Spleen (tissue), 11 donors: ENCODE measurements around the gene LSAMP. TPM values are rescaled to one million over a fixed set of nuclear protein-coding genes. Genes with fewer than 3 reads are reported as not detected.

Experiments
- DNase-seq: peaks from one replicate; pipeline ENCODE4 v3.0.0-alpha.2; 2020
- H3K27ac ChIP-seq, 8 donors: fragments of 200-600 bp; sonication (generic) in 7 of 8; 1 replicate in 4 of 8; 2 replicates in 4 of 8; pipeline versions ENCODE4 v1.5.0 to v1.8.0; 2016 to 2021; ENCODE audit warnings: inconsistent platforms in 4 of 8, mild to moderate bottlenecking in 4 of 8, moderate library complexity in 1 of 8
- H3K27me3 ChIP-seq, 7 donors: fragments of 200-600 bp; sonication (generic) in 6 of 7; replicated peaks in 1 of 7; 1 replicate in 4 of 7; 2 replicates in 3 of 7; pipeline versions ENCODE4 v1.5.0 to v1.8.0; 2016 to 2021; ENCODE audit warnings: inconsistent platforms in 3 of 7, mild to moderate bottlenecking in 1 of 7
- H3K36me3 ChIP-seq, 6 donors: fragments of 200-600 bp; sonication (generic) in 5 of 6; 1 replicate in 4 of 6; 2 replicates in 2 of 6; pipeline versions ENCODE4 v1.5.0 to v1.8.0; 2016 to 2021; ENCODE audit warnings: inconsistent platforms in 2 of 6
- H3K4me1 ChIP-seq, 6 donors: fragments of 200-600 bp; sonication (generic) in 5 of 6; 1 replicate in 3 of 6; 2 replicates in 3 of 6; pipeline versions ENCODE4 v1.5.0 to v1.8.0; 2016 to 2021; ENCODE audit warnings: inconsistent platforms in 3 of 6
- H3K4me3 ChIP-seq, 8 donors: fragments of 200-600 bp; sonication (generic) in 7 of 8; 1 replicate in 4 of 8; 2 replicates in 4 of 8; pipeline versions ENCODE4 v1.5.0 to v1.8.0; 2016 to 2021; ENCODE audit warnings: inconsistent platforms in 4 of 8, mild to moderate bottlenecking in 4 of 8, moderate library complexity in 2 of 8
- H3K9me3 ChIP-seq, 8 donors: fragments of 200-600 bp; sonication (generic) in 7 of 8; 1 replicate in 4 of 8; 2 replicates in 4 of 8; pipeline versions ENCODE4 v1.5.0 to v1.8.0; 2016 to 2021; ENCODE audit warnings: inconsistent platforms in 4 of 8
- POLR2A ChIP-seq, 3 donors: fragments of 450-650 bp; IDR thresholded peaks; one replicate each; pipeline ENCODE4 v1.5.1; 2017; ENCODE audit warnings: antibody characterized with exemption in 3 of 3, mild to moderate bottlenecking in 1 of 3
- POLR2AphosphoS5 ChIP-seq, 3 donors: sonication (generic); formaldehyde crosslinking; IDR thresholded peaks; one replicate each; pipeline ENCODE4 v1.5.1; 2017; ENCODE audit warnings: antibody characterized with exemption in 3 of 3
- WGBS, 5 donors: extraction: QIAGEN DNeasy Blood & Tissue Kit in 3 of 5; methylation state at CpG; one replicate each; pipeline versions ENCODE4 v1.1.5 to v1.1.7; 2013 to 2018; 5-methylcytosine and 5-hydroxymethylcytosine counted together
- intact Hi-C: fragments of 100-400 bp; cut with DNase I; formaldehyde crosslinking; loops from one replicate; pipeline ENCODE4 v1.15.0; 2023; ENCODE audit warnings: low total_unique reads
- polyA plus RNA-seq, 3 donors: library from polyadenylated mRNA; stranded (reverse); fragments of 200-250 nt; gene quantifications; one replicate each; pipeline ENCODE4 v1.2.1, GENCODE V29; 2013
- total RNA-seq, 7 donors: library from RNA; depleted of rRNA in 3 of 7; stranded (reverse); fragments of >200 nt in 3 of 7; fragmentation: NEBNext Ultra II Directional in 4 of 7; extraction: Animal tissue kit (Norgen Biotek cat#: 25700) in 4 of 7; gene quantifications; one replicate each; pipeline versions ENCODE4 v1.1.0 to v1.2.1, GENCODE V29; 2016 to 2021
- TF ChIP-seq, protein P1 (sequence below), 11 experiments: fragments of 200-600 bp in 7 of 11; fragments of 450-650 bp in 4 of 11; sonication (generic) in 4 of 11; IDR thresholded peaks in 8 of 11; conservative IDR thresholded peaks in 3 of 11; 1 replicate in 7 of 11; 2 replicates in 4 of 11; pipeline versions ENCODE4 v1.4.0 to v1.8.0; 2016 to 2021; ENCODE audit warnings: antibody characterized with exemption in 11 of 11, inconsistent platforms in 4 of 11, mild to moderate bottlenecking in 1 of 11
- donor health status: healthy with polysubstance abuse.
- donor health status: DM: no; HTN: no; CAD: no; lungs with moderate emphysema.
- donor health status: DM: no; HTN: no; CAD: no.
- donor health status: Bipolar disorder and iron deficiency.
- donor health status: healthy.
- donor health status: DM: no; HTN: no; CAD: no.
- donor health status: DM: yes; HTN: yes; CAD: no.

LSAMP gene
- total and polyA plus RNA-seq, 10 donors: 0.45 to 6.8 (median 1.3) TPM

DNA sequence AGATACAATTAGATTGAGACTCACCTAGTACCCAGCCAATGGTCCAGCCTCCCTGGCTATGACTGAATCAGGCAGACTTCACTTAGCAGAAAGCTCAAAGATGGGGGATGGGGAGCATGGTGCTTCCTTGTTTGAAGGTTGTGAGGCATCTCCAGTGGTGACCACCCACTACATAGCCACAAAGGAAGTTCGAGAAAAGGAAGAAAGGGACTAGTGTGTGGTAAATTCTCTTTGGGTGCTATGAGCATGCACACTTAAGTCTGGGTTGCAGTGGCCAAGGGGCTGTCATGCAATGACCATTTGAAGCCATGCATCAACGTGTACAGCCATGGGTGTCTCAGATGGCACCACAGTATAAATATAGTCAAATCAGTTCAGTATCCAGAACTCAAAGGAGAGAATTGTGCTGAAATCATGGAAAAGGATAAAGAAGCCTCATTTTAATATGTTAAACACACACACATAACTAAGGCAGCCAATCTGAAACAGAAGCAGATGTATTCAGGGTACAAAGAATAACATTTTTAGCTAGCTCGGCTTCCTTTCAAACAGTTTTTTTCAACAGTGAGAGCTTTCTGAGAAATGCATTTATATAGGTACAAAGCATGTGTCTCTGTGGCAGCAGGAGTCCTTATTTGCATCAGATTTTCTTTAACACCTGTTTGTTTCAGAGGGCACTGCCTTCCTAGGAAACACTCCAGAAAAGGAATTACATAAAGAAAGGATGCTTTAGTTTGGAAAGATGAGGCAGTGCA, 546.5 kb downstream of the LSAMP start:
- DNase-seq: no peak
- H3K9me3 ChIP-seq: no peaks in the 10 kb centered on the region
- no peaks in the 10 kb centered on the region for H3K36me3 ChIP-seq
- no peak overlapping the region for H3K4me3 ChIP-seq
- intact Hi-C loops: no loop called here
- 61 to 68% (median 65%) methylated on average over 3 of the region's 3 CpGs for WGBS, 5 donors
- no peak overlapping the region for H3K27ac ChIP-seq
- no peaks in the 10 kb centered on the region for H3K4me1 ChIP-seq
- TF ChIP-seq, protein P1, sequence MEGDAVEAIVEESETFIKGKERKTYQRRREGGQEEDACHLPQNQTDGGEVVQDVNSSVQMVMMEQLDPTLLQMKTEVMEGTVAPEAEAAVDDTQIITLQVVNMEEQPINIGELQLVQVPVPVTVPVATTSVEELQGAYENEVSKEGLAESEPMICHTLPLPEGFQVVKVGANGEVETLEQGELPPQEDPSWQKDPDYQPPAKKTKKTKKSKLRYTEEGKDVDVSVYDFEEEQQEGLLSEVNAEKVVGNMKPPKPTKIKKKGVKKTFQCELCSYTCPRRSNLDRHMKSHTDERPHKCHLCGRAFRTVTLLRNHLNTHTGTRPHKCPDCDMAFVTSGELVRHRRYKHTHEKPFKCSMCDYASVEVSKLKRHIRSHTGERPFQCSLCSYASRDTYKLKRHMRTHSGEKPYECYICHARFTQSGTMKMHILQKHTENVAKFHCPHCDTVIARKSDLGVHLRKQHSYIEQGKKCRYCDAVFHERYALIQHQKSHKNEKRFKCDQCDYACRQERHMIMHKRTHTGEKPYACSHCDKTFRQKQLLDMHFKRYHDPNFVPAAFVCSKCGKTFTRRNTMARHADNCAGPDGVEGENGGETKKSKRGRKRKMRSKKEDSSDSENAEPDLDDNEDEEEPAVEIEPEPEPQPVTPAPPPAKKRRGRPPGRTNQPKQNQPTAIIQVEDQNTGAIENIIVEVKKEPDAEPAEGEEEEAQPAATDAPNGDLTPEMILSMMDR (IDR thresholded peaks at IDR 0.05 in 8 of 11, conservative IDR thresholded peaks at IDR 0.05 in 3 of 11): no peak
- TF ChIP-seq POLR2AphosphoS5 (IDR thresholded peaks at IDR 0.05) (no peak), POLR2A (IDR thresholded peaks at IDR 0.05) (no peak)
- H3K27me3 ChIP-seq: no peaks in the 10 kb centered on the region

DNA sequence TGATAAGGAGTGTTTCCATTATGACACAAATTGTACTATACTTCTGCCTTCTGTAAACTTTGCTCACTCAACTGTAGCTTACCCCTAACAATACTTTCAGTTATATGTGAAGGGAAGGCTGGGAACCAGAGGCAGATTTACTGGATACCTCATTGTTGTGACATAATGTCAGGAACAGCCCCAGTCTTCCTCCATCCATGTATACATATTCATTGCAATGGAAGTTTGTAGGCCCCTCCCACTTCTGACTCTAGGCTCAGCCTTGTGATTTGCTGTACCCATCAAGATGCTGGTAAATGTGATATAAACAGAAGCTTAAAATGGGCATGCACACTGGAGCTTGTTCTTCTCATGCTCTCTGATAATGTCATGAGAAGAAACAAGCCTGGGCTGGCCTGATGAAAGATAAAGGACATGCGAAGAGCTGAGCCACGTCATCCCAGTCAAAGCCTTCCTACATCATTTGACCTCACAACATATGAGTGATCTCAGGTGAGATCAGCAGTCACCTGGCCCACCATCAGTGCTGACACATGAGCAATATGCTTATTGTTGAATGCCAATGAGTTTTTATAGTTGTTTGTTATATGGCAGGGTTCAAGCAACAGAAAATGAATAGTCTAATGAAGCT, 554.2 kb downstream of the LSAMP start:
- H3K4me1 ChIP-seq: no peaks in the 10 kb centered on the region
- intact Hi-C loops: no loop called here
- no peaks in the 10 kb centered on the region for H3K9me3 ChIP-seq
- H3K27me3 ChIP-seq: no peaks in the 10 kb centered on the region
- no peak for DNase-seq
- no peaks in the 10 kb centered on the region for H3K36me3 ChIP-seq
- WGBS, 5 donors: 82 to 94% (median 83%) methylated on average over 2 of the region's 2 CpGs
- TF ChIP-seq POLR2A (IDR thresholded peaks at IDR 0.05) (no peak), POLR2AphosphoS5 (IDR thresholded peaks at IDR 0.05) (no peak)
- TF ChIP-seq, protein P1 (IDR thresholded peaks at IDR 0.05 in 8 of 11, conservative IDR thresholded peaks at IDR 0.05 in 3 of 11): no peak
- H3K27ac ChIP-seq: no peak overlapping the region
- no peak overlapping the region for H3K4me3 ChIP-seq

DNA sequence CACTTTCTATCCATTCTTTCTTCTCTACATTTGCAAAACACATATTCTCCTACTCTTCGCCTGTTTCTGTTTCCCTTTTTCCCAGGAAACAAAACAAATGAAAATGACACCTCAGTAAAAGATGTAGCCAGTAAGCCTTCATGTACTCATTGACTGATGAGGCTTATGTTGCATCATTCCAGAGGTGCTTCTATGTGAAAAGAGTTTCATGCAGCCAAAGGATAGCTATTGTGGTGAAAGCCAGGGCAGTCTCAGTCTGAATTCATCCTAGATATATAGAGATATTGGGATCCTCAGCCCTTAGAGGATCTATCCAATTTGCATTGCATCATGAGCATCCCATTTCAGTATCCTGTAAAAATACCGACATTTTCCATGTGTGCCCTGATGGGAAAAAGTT, 554.7 kb downstream of the LSAMP start:
- Histone ChIP-seq H3K27ac (no peak overlapping the region), H3K4me1 (no peaks in the 10 kb centered on the region), H3K9me3 (no peaks in the 10 kb centered on the region), H3K36me3 (no peaks in the 10 kb centered on the region), H3K27me3 (no peaks in the 10 kb centered on the region), H3K4me3 (no peak overlapping the region)
- intact Hi-C loops: no loop called here
- no peak for DNase-seq
- WGBS, 5 donors: 74 to 85% (median 79%) methylated on average over 2 of the region's 2 CpGs
- no peak for TF ChIP-seq POLR2A (IDR thresholded peaks at IDR 0.05)
- TF ChIP-seq POLR2AphosphoS5 (IDR thresholded peaks at IDR 0.05): no peak
- TF ChIP-seq, protein P1 (IDR thresholded peaks at IDR 0.05 in 8 of 11, conservative IDR thresholded peaks at IDR 0.05 in 3 of 11): no peak

DNA sequence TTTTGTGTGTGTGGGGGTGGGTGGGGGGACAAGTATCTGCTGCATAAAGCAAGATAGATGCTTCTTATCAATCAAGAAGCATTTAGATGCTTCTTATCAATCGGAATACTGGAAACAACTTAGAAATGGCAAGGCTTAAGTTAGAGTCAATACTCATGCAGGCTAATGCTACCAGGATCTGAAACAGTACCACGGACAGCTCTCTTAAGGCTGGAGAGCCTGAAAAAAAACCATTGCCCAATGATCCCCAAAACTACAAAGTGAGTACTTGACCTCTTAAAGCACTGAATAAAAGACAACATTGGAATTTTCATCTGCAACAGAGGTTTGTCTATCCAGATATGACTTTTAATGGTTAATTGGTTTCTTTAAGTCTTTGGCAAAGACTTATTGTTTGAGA, 559.7 kb downstream of the LSAMP start:
- Histone ChIP-seq H3K4me3 (no peak overlapping the region), H3K36me3 (no peaks in the 10 kb centered on the region), H3K9me3 (no peaks in the 10 kb centered on the region), H3K27me3 (no peaks in the 10 kb centered on the region), H3K27ac (no peak overlapping the region), H3K4me1 (no peaks in the 10 kb centered on the region)
- TF ChIP-seq POLR2A (IDR thresholded peaks at IDR 0.05) (no peak), POLR2AphosphoS5 (IDR thresholded peaks at IDR 0.05) (no peak)
- TF ChIP-seq, protein P1 (IDR thresholded peaks at IDR 0.05 in 8 of 11, conservative IDR thresholded peaks at IDR 0.05 in 3 of 11): no peak
- no peak for DNase-seq
- 61 to 76% (median 67%) methylated on average over 2 of the region's 2 CpGs for WGBS, 5 donors
- intact Hi-C loops: no loop called here
